Stimulated activated CD8-positive, alpha-beta memory T cell treated with anti-CD3 and anti-CD28 coated beads, Interleukin-12 subunit alpha, Interleukin-12 subunit beta, amount 100 ng/mL, for 24 hours (primary cell): ENCODE results near the gene GOLGA2.
A peak's percentile ranks its signal among the peaks of the same experiment; 100 is the strongest.

ENCODE experiments used
- DNase-seq: peaks from one replicate; pipeline ENCODE4 v3.0.0-alpha.2; 2020; ENCODE audit errors: extremely low read depth

The GOLGA2 gene

DNA sequence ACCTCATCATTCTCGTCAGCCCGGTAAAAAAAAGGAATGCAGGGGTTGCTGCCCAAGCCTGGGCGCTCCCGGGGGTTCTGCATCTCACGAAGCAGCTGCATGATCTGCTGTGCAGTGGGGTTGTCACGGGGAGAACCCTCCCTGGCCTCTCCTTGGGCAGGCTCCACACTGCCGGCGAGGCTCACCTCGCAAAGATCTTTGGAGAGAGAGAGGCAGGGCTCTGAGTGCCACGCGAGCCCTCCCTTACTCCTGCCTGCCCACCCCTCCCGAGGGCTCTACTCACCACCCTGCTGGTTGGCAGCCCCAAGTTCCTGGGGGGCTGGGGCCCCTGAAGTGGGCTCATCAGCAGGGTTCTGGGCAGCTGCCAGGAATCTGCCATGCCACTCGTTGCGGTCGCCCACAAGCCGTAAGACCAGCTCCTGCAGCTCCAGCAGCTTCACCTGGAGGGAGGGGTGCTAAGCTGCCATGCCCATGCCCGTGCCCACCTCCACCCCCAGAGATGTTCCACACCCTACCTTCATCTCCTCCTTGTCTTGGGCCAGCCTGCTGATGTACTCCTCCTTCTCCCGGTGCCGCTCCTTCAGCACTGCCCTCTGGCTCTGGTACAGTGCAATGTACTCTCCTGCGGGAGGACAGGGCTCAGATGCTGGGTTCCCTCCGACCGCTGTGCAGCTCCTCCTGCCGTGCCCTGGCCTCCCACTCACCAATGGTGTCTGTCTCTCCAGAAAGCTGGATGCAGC lies 18.6 kb downstream of the GOLGA2 start:
- no peak for DNase-seq

GRCh38 chr9:128254855-128255759 lies 20.7 kb downstream of the GOLGA2 start:
- DNase-seq = peak; percentile 28

DNA sequence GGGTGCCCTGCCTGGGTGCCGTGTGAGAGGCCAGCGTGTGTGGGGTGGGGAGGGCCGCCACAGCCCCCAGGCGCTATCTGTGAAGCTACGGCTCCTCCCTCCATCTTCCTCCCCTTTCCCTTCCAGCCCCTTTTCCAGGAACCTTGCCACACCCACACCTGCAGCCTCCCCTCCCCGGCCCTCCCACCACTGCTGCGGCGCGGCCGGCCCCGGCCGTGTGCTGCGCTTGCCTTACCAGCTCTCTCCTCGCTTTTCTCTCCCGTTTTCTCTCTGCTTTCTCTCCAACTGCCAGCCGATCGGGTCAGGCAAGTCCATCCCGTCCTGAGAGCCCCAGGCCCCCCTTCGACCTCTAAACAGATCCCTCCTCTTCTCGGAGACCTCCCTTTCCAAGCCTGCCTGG lies 21.4 kb downstream of the GOLGA2 start:
- no peak for DNase-seq

GRCh38 chr9:128253991-128254346 lies 21.8 kb downstream of the GOLGA2 start:
- DNase-seq = no peak

GRCh38 chr9:128253140-128253990 lies 22.4 kb downstream of the GOLGA2 start:
- no peak for DNase-seq

- no peak for DNase-seq
These were observed 23.3 kb downstream of the GOLGA2 start for GRCh38 chr9:128252317-128253139.

DNA sequence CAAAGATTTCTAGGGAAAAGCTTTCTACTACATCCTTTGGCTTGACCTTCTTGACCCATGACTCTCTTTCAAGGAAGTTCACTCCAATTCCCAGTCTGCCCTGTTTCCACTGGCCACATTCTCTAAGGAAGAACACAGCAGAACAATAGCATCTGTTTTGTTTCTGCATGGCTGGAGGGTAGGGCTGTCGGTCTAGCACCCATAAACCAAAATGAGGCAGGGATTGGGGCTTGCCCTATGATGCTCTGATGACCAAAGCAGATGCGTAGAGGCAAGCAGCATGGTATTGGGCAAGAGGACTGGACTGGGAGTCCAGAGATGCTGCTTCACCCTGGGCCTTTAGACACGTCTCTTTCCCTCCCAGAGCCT lies 24.1 kb downstream of the GOLGA2 start:
- DNase-seq = no peak

- no peak for DNase-seq
These were observed 24.7 kb downstream of the GOLGA2 start for GRCh38 chr9:128250839-128251731.

DNA sequence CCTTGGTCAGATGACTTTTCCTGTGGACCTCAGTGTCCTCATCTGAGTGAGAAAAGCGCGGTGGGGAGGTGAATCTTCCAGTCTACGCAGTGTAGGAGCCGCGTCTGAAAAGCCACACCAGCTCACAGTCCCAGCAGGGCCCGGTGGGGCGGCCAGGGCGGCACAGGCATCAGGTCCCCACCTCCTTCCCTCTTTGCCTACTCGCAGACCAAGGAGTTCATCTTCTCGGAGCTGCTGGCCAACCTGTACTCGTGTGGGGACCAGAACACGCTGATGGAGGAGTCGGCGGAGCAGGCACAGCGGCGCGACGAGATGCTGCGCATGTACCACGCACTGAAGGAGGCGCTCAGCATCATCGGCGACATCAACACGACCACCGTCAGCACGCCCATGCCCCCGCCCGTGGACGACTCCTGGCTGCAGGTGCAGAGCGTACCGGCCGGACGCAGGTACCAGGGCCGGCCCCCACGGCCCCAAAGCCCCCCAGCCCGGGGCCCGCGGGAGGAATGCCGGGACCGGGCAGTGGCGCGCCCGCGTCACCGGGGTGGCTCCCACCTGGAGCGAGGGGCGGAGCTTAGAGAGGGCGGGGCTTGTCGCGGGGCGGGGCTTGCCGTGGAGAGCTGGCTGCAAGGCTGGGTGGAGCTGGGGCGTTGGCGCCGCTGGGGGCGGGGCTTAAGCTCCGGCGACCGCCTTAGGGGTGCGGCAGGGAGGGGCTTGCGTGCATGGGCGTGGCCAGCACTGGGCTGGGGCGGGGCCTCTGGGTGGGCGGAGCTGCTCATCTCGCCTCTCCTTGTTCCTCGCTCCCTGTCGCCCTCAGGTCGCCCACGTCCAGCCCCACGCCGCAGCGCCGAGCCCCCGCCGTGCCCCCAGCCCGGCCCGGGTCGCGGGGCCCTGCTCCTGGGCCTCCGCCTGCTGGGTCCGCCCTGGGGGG lies 25.6 kb downstream of the GOLGA2 start:
- peak; percentile 88 for DNase-seq

- DNase-seq = no peak
These were observed 26.3 kb downstream of the GOLGA2 start for GRCh38 chr9:128249558-128249907.

GRCh38 chr9:128247226-128247803 lies 28.5 kb downstream of the GOLGA2 start:
- no peak for DNase-seq

- DNase-seq = no peak
These were observed 29.3 kb downstream of the GOLGA2 start for GRCh38 chr9:128246471-128246870.

DNA sequence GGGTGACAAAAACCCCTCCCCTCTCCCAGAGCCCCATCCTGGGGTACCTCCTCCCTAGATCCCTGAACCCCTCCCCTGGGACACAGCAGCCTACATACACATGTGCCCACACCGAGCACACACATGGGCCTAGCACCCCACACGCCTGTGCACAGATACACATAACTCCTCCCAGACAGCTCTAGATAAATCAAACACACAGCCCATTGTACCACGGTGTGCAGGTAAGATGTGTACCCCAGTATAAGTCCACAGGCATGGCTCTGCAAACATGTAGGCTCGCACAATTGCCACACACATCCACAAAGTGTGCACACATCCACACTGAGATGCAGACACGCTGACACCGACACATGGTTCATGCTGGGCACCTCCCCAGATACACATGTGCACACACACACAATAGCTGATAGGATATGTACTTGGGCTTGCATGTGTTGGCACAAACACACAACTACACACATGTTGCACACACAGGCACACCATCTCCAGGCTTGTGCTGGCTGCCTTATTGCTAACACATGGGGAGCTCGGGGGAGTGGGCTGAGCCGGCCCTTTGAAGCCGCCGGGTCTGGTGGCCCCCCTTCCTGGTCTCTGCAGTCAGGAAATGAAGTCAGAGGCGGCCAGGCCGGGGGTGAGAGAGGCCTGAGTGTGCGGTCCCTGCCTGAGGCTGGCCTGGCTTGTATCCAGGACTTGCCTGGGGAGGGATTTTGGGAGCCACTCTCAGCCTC lies 30.2 kb downstream of the GOLGA2 start:
- DNase-seq = no peak

- DNase-seq = no peak
These were observed 31.0 kb downstream of the GOLGA2 start for GRCh38 chr9:128244837-128245231.

GRCh38 chr9:128244091-128244836 lies 31.5 kb downstream of the GOLGA2 start:
- no peak for DNase-seq

- DNase-seq = no peak
These were observed 32.4 kb downstream of the GOLGA2 start for GRCh38 chr9:128243215-128244018.

- no peak for DNase-seq
These were observed 33.0 kb downstream of the GOLGA2 start for GRCh38 chr9:128242828-128243214.
